Astrocyte (in vitro differentiated cells and primary cell): ENCODE data around the gene WDCP. TPM values are rescaled to one million over a fixed set of nuclear protein-coding genes. Genes with fewer than 3 reads are reported as not detected.

Experiments
- DNase-seq: peaks from one replicate; pipeline ENCODE4 v3.0.0-alpha.2; 2010; ENCODE audit warnings: low read depth
- FAIRE-seq: peaks from 2 replicates; lab custom pipeline; 2011; peaks lifted over from hg19 to GRCh38; lab: Jason Lieb, UNC
- H2AFZ ChIP-seq: 2 replicates; pipeline ENCODE4 v1.6.0; 2012; ENCODE audit warnings: low read depth, low read length, inconsistent platforms
- H3K27ac ChIP-seq: 2 replicates; pipeline ENCODE4 v1.5.1; 2011; ENCODE audit warnings: low read depth, low read length, inconsistent platforms
- H3K27me3 ChIP-seq: 2 replicates; pipeline ENCODE4 v1.6.0; 2011; ENCODE audit warnings: low read length, inconsistent platforms; ENCODE audit not compliant: insufficient read depth
- H3K36me3 ChIP-seq: 2 replicates; pipeline ENCODE4 v1.5.1; 2011; ENCODE audit warnings: low read length, inconsistent platforms; ENCODE audit not compliant: insufficient read depth
- H3K4me1 ChIP-seq: 2 replicates; pipeline ENCODE4 v1.5.1; 2011; ENCODE audit warnings: low read length, inconsistent platforms; ENCODE audit not compliant: insufficient read depth
- H3K4me2 ChIP-seq: 2 replicates; pipeline ENCODE4 v1.6.0; 2012; ENCODE audit warnings: low read length, inconsistent platforms
- H3K4me3 ChIP-seq: 2 replicates; pipeline ENCODE4 v1.5.1; 2011; ENCODE audit warnings: low read depth, mild to moderate bottlenecking, low read length, inconsistent platforms; ENCODE audit not compliant: insufficient read depth
- H3K79me2 ChIP-seq: 2 replicates; pipeline ENCODE4 v1.6.0; 2012; ENCODE audit warnings: mild to moderate bottlenecking, low read length, inconsistent platforms; ENCODE audit not compliant: insufficient read depth
- H3K9ac ChIP-seq: 2 replicates; pipeline ENCODE4 v1.6.0; 2012; ENCODE audit warnings: mild to moderate bottlenecking, low read length, inconsistent platforms
- H3K9me3 ChIP-seq: 2 replicates; pipeline ENCODE4 v1.5.1; 2012; ENCODE audit warnings: low read depth, mild to moderate bottlenecking, low read length, inconsistent platforms; ENCODE audit not compliant: insufficient read depth
- H4K20me1 ChIP-seq: 2 replicates; pipeline ENCODE4 v1.6.0; 2012; ENCODE audit warnings: low read length, inconsistent platforms; ENCODE audit not compliant: insufficient read depth
- H3K27ac Mint-ChIP-seq: one replicate; pipeline ENCODE4 v1.8.0; 2021; ENCODE audit warnings: mild to moderate bottlenecking, mixed read lengths; ENCODE audit not compliant: unreplicated experiment
- H3K27me3 Mint-ChIP-seq: one replicate; pipeline ENCODE4 v1.8.0; 2021; ENCODE audit warnings: low read depth, mixed read lengths; ENCODE audit not compliant: unreplicated experiment
- H3K36me3 Mint-ChIP-seq: one replicate; pipeline ENCODE4 v1.8.0; 2021; ENCODE audit warnings: low read depth, mixed read lengths; ENCODE audit not compliant: unreplicated experiment
- H3K4me1 Mint-ChIP-seq: one replicate; pipeline ENCODE4 v1.8.0; 2021; ENCODE audit warnings: low read depth, mixed read lengths; ENCODE audit not compliant: unreplicated experiment
- H3K4me3 Mint-ChIP-seq: one replicate; pipeline ENCODE4 v1.8.0; 2021; ENCODE audit warnings: mild to moderate bottlenecking, moderate library complexity, mixed read lengths; ENCODE audit not compliant: unreplicated experiment
- H3K9me3 Mint-ChIP-seq: one replicate; pipeline ENCODE4 v1.8.0; 2021; ENCODE audit warnings: mild to moderate bottlenecking, mixed read lengths; ENCODE audit not compliant: unreplicated experiment
- EZH2 ChIP-seq: IDR thresholded peaks from 2 replicates; pipeline ENCODE4 v1.6.1; 2012; ENCODE audit warnings: mild to moderate bottlenecking, low read length, inconsistent platforms; ENCODE audit not compliant: insufficient read depth
- total RNA-seq: library from RNA; stranded (reverse); gene quantifications from 2 replicates; pipeline ENCODE4 v1.2.1, GENCODE V29; 2021
- TF ChIP-seq, protein P1 (sequence below): IDR thresholded peaks from 2 replicates; pipeline ENCODE4 v1.5.1; 2011; ENCODE audit warnings: low read depth, mild to moderate bottlenecking, inconsistent platforms, low read length, moderate library complexity; ENCODE audit not compliant: insufficient read depth

The WDCP gene
- total RNA-seq, 1 donor from 2014 or later: 17.4 TPM

DNA sequence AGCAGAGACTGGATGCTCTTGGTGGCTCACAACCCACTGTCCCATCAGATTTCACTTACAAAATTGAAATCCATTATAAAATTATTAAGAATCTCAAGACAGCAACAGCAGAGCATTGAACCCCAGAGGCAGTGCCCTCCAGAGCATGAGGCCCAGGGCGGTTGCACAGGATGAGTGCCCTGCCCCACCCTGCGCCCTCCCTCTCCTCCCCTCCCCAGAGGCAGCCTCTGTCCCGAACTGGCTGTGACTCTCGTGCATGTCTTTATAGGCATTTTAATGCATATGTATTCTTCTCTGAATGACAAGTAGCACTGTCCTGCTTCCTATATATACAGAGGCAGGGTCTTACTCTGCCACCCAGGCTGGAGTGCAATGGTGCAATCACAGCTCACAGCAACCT lies 26.9 kb downstream of the WDCP start:
- no peak overlapping the region for H3K27ac Mint-ChIP-seq
- DNase-seq (no peak), FAIRE-seq (no peak)
- peaks cover 2% of the 10 kb centered on the region for H3K36me3 ChIP-seq
- no peak overlapping the region for H3K4me3 ChIP-seq
- peaks cover 7% of the 10 kb centered on the region for H3K36me3 Mint-ChIP-seq
- no peaks in the 10 kb centered on the region for H4K20me1 ChIP-seq
- H3K27me3 Mint-ChIP-seq: no peaks in the 10 kb centered on the region
- no peak overlapping the region for H2AFZ ChIP-seq
- H3K9me3 ChIP-seq: no peaks in the 10 kb centered on the region
- H3K27ac ChIP-seq: no peak overlapping the region
- H3K4me3 Mint-ChIP-seq: no peak overlapping the region
- TF ChIP-seq, protein P1, sequence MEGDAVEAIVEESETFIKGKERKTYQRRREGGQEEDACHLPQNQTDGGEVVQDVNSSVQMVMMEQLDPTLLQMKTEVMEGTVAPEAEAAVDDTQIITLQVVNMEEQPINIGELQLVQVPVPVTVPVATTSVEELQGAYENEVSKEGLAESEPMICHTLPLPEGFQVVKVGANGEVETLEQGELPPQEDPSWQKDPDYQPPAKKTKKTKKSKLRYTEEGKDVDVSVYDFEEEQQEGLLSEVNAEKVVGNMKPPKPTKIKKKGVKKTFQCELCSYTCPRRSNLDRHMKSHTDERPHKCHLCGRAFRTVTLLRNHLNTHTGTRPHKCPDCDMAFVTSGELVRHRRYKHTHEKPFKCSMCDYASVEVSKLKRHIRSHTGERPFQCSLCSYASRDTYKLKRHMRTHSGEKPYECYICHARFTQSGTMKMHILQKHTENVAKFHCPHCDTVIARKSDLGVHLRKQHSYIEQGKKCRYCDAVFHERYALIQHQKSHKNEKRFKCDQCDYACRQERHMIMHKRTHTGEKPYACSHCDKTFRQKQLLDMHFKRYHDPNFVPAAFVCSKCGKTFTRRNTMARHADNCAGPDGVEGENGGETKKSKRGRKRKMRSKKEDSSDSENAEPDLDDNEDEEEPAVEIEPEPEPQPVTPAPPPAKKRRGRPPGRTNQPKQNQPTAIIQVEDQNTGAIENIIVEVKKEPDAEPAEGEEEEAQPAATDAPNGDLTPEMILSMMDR: no peak
- TF ChIP-seq EZH2: no peak
- H3K79me2 ChIP-seq: no peaks in the 10 kb centered on the region
- H3K9ac ChIP-seq: no peak overlapping the region
- no peaks in the 10 kb centered on the region for H3K9me3 Mint-ChIP-seq
- H3K4me2 ChIP-seq: no peak overlapping the region
- H3K4me1 Mint-ChIP-seq: peaks cover 11% of the 10 kb centered on the region
- H3K27me3 ChIP-seq: no peaks in the 10 kb centered on the region
- peaks cover 13% of the 10 kb centered on the region for H3K4me1 ChIP-seq

DNA sequence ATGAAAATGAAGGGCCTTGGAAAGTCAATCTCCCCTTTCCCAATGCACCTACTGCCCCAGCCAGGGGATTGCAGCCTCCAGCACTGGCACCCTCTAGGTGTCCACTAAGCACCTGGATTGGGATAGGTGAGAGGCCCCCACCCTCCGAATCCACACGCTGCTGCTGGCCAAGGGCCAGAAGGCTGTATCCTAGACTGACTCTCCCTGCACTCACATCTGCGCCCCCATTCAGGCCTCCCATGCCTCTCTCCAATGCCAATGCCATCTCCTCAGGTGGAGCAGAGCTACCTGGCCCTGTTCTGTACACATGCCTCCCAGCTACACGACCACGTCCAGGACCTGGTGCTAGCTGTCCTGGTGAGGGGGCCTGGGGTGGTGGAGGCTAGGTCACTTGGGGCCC lies 27.5 kb downstream of the WDCP start:
- no peak for FAIRE-seq
- TF ChIP-seq, protein P1: no peak
- no peak for TF ChIP-seq EZH2
- Histone ChIP-seq H2AFZ (no peak overlapping the region), H3K4me2 (no peak overlapping the region), H3K79me2 (no peaks in the 10 kb centered on the region), H3K27ac (no peak overlapping the region), H4K20me1 (no peaks in the 10 kb centered on the region), H3K36me3 (peaks cover 2% of the 10 kb centered on the region), H3K4me1 (peaks cover 16% of the 10 kb centered on the region), H3K27me3 (no peaks in the 10 kb centered on the region), H3K4me3 (no peak overlapping the region), H3K9me3 (no peaks in the 10 kb centered on the region), H3K9ac (no peak overlapping the region)
- Mint-ChIP-seq H3K27me3 (no peaks in the 10 kb centered on the region), H3K9me3 (no peaks in the 10 kb centered on the region), H3K4me3 (no peak overlapping the region), H3K36me3 (peaks cover 3% of the 10 kb centered on the region), H3K4me1 (peaks cover 11% of the 10 kb centered on the region), H3K27ac (no peak overlapping the region)
- no peak for DNase-seq

DNA sequence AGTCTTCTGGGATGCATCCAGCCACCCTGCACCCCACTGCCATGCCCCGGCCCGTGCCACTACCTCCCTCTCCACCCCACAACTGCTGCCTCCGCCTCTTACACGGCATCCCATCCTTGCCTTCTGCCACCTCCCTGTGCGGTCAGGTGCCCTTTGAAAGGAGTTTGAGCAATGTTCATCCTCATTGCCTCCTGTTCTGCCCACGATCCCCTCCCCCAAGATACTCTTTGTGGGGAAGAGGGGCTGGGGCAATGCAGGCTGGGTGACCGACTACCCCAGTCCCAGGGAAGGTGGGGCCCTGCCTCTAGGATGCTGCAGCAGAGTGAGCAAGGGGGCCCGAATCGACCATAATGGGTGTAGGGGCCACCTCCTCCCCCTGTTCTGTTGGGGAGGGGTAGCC lies 28.9 kb downstream of the WDCP start:
- peaks cover 2% of the 10 kb centered on the region for H3K36me3 Mint-ChIP-seq
- FAIRE-seq (no peak), DNase-seq (no peak)
- H3K4me1 Mint-ChIP-seq: peaks cover 7% of the 10 kb centered on the region
- H3K4me2 ChIP-seq: no peak overlapping the region
- no peak for TF ChIP-seq EZH2
- TF ChIP-seq, protein P1: no peak
- no peaks in the 10 kb centered on the region for H3K27me3 ChIP-seq
- H3K4me3 ChIP-seq: no peak overlapping the region
- H3K27ac Mint-ChIP-seq: no peak overlapping the region
- no peaks in the 10 kb centered on the region for H4K20me1 ChIP-seq
- H3K9me3 ChIP-seq: no peaks in the 10 kb centered on the region
- H3K4me1 ChIP-seq: peaks cover 16% of the 10 kb centered on the region
- no peak overlapping the region for H3K9ac ChIP-seq
- H3K4me3 Mint-ChIP-seq: no peak overlapping the region
- H2AFZ ChIP-seq: no peak overlapping the region
- H3K27me3 Mint-ChIP-seq: peaks cover 2% of the 10 kb centered on the region
- H3K36me3 ChIP-seq: no peaks in the 10 kb centered on the region
- H3K27ac ChIP-seq: no peak overlapping the region
- H3K9me3 Mint-ChIP-seq: no peaks in the 10 kb centered on the region
- H3K79me2 ChIP-seq: no peaks in the 10 kb centered on the region
